Heart right ventricle (tissue), 16 donors: ENCODE results near the gene NEAT1. TPM values are rescaled to one million over a fixed set of nuclear protein-coding genes. Genes with fewer than 3 reads are reported as not detected.

Experiments
- ATAC-seq, 8 donors: fragments of 200-7000 bp; cut with Tn5 transposase; one replicate each; pipeline ENCODE4 v1.9.1; 2020; ENCODE audit warnings: mild to moderate bottlenecking in 8 of 8, moderate library complexity in 8 of 8, moderate number of reproducible peaks in 1 of 8
- DNase-seq, 2 donors: peaks; one replicate each; pipeline ENCODE4 v3.0.0-alpha.2; 2020
- H3K27ac ChIP-seq, 10 donors: fragments of 200-600 bp; sonication (generic) in 2 of 10; one replicate each; pipeline versions ENCODE4 v1.5.0 to v1.8.0; 2020 to 2022; ENCODE audit warnings: mild to moderate bottlenecking in 3 of 10
- H3K27me3 ChIP-seq, 7 donors: fragments of 200-600 bp; one replicate each; pipeline ENCODE4 v1.8.0; 2021 to 2022; ENCODE audit warnings: mild to moderate bottlenecking in 2 of 7
- H3K36me3 ChIP-seq, 9 donors: fragments of 200-600 bp; sonication (generic) in 1 of 9; one replicate each; pipeline versions ENCODE4 v1.5.0 to v1.8.0; 2020 to 2022; ENCODE audit warnings: mild to moderate bottlenecking in 2 of 9
- H3K4me1 ChIP-seq, 9 donors: fragments of 200-600 bp; sonication (generic) in 1 of 9; one replicate each; pipeline versions ENCODE4 v1.5.0 to v1.8.0; 2020 to 2022; ENCODE audit warnings: mild to moderate bottlenecking in 4 of 9
- H3K4me3 ChIP-seq, 10 donors: fragments of 200-600 bp; sonication (generic) in 2 of 10; one replicate each; pipeline versions ENCODE4 v1.5.0 to v1.8.0; 2020 to 2022; ENCODE audit warnings: mild to moderate bottlenecking in 7 of 10, moderate library complexity in 2 of 10
- H3K9me3 ChIP-seq, 11 donors: fragments of 200-600 bp in 10 of 11; sonication (generic) in 2 of 11; one replicate each; pipeline versions ENCODE4 v1.5.0 to v1.8.0; 2013 to 2022; ENCODE audit warnings: mild to moderate bottlenecking in 2 of 11, control low read depth in 1 of 11, moderate library complexity in 1 of 11
- WGBS, 2 donors: extraction: QIAGEN DNeasy Blood & Tissue Kit; methylation state at CpG; one replicate each; pipeline ENCODE4 v1.1.7; 2013; ENCODE audit warnings: inconsistent platforms in 1 of 2; 5-methylcytosine and 5-hydroxymethylcytosine counted together
- intact Hi-C, 10 donors: fragments of 100-400 bp; cut with DNase I; formaldehyde crosslinking; loops; one replicate each; pipeline versions ENCODE4 v1.11.1 to v1.14.2; 2022
- polyA plus RNA-seq, 2 donors: library from polyadenylated mRNA; stranded (reverse); fragments of 200-250 nt; gene quantifications; one replicate each; pipeline ENCODE4 v1.2.3, GENCODE V29; 2013
- total RNA-seq, 10 donors: library from RNA; stranded (reverse); fragmentation: NEBNext Ultra II Directional in 3 of 10; extraction: Animal tissue kit (Norgen Biotek cat#: 25700) in 3 of 10; gene quantifications; one replicate each; pipeline versions ENCODE4 v1.2.1 to v1.2.4, GENCODE V29; 2021 to 2023
- TF ChIP-seq, protein P1 (sequence below), 9 donors: fragments of 200-600 bp; sonication (generic) in 2 of 9; IDR thresholded peaks; one replicate each; pipeline versions ENCODE4 v1.5.0 to v1.8.0; 2021 to 2022; ENCODE audit warnings: antibody characterized with exemption in 9 of 9, mild to moderate bottlenecking in 5 of 9, moderate library complexity in 1 of 9
- donor health status: Arrhythmogenic right ventricular cardiomyopathy.
- donor health status: ischemic (EF 13 %, LVEDD 7.1; RV severe dilation, severe dysfunction).
- donor health status: healthy with polysubstance abuse.
- donor health status: DM: no; HTN: yes; CAD: no.
- donor health status: DM: no; HTN: no; CAD: no.
- donor health status: ischemic (EF 25% LVEDD 6.9; RV normal size, moderate dysfunction).
- donor health status: ischemic (EF 25% LVEDD 5.7; RV mildly dilated, moderate dysfunction).
- donor health status: healthy.
- donor health status: DM: yes; HTN: yes; CAD: no.
- donor health status: Ischemic cardiomyopathy.
- donor health status: ischemic (EF 35%, LVEDD 5.7; RV mildly dilated, moderate dysfunction).
- donor health status: nonischemic (EF 11% LVEDD 7.7; RV severe dilation, severe dysfunction).
- donor health status: DM: yes; HTN: yes; CAD: no.
- donor health status: PGD.
- donor health status: ischemic (EF 29% LVEDD 5.4; RV normal size, mild dysfunction).
- donor health status: nonischemic (EF 23%, LVEDD 6.1; RV moderate dilation, normal function).

The NEAT1 gene
- total and polyA plus RNA-seq, 12 donors = 103 to 1,899 (median 432) TPM

DNA sequence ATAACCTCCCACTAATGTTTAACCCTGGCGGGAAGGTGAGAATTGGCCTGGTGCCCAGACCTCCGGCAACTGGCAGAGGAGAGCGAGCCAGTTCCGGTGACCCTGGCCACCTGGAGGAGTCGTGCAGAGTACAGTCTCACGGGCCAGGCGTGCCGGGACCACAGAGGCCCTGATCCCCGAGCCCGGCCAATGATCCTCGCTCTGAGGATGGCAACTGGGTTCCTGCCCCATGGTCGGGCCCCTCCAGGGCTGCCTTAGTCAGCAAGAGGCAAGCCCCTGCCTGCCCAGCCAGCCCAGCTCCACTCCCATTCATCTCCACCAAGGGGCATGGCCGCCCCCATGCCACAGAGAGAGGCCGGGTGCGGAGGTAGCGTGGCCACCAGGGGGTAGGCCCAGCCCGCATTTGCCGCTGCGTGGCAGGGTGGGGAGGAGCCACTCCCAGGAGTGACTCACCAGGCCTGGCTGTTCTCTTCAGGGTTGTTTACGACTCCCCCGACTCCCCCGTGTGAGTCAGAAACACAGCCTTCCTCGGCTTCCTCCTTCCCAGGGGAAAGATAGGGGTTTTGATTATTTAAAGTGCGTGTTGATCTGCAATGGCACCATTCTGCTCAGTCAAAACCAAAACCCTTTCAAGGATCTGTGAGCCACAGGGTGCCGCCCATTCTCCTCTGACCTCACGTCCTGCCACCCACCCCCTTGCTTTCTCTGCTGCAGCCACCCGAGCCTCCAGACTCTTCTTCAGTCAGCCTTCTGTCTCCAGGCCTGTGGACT lies 40.4 kb upstream of the NEAT1 start, which contains the start of gene SLC25A45:
Gene SLC25A45 (minus strand): TSS at position 614 of the 771 bp plus-strand sequence. CDS start 695 bp downstream, outside the sequence.
- DNase-seq (peak; percentile 90 to 93), ATAC-seq (peak; percentile 89 to 96 (median 94))
- H3K4me3 ChIP-seq = peak within 1 kb of the TSS; percentile 27 to 74 (median 56)
- peaks cover 13 to 74% (median 47%) of the 10 kb centered on the region in 9 donors for H3K4me1 ChIP-seq
- no peaks in the 10 kb centered on the region for H3K27me3 ChIP-seq
- H3K36me3 ChIP-seq = peaks cover 0 to 8% (median 0%) of the 10 kb centered on the region in 9 donors
- H3K9me3 ChIP-seq = no peaks in the 10 kb centered on the region
- whole genome bisulfite sequencing, 2 donors = 0 to 1% methylated on average over 27 of the region's 27 CpGs
- TF ChIP-seq, protein P1, sequence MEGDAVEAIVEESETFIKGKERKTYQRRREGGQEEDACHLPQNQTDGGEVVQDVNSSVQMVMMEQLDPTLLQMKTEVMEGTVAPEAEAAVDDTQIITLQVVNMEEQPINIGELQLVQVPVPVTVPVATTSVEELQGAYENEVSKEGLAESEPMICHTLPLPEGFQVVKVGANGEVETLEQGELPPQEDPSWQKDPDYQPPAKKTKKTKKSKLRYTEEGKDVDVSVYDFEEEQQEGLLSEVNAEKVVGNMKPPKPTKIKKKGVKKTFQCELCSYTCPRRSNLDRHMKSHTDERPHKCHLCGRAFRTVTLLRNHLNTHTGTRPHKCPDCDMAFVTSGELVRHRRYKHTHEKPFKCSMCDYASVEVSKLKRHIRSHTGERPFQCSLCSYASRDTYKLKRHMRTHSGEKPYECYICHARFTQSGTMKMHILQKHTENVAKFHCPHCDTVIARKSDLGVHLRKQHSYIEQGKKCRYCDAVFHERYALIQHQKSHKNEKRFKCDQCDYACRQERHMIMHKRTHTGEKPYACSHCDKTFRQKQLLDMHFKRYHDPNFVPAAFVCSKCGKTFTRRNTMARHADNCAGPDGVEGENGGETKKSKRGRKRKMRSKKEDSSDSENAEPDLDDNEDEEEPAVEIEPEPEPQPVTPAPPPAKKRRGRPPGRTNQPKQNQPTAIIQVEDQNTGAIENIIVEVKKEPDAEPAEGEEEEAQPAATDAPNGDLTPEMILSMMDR (IDR thresholded peaks at IDR 0.05) = peak; percentile 79 to 98 (median 86)
- peak within 1 kb of the TSS; percentile 94 to 99 (median 98) for H3K27ac ChIP-seq
- intact Hi-C loops = loop anchor here in 7 of 10 donors (1.0 to 5.0 kb wide), 8 partner anchors 35 to 130 kb away; no protein-coding TSS in a partner anchor

GRCh38 chr11:65382804-65383368 lies 39.7 kb upstream of the NEAT1 start:
- no peak for ATAC-seq
- intact Hi-C loops = loop anchor here in 7 of 10 donors (1.0 to 5.0 kb wide), 8 partner anchors 34 to 129 kb away; no protein-coding TSS in a partner anchor
- 13 to 18% methylated on average over 12 of the region's 12 CpGs for WGBS, 2 donors
- Histone ChIP-seq H3K36me3 (peaks cover 0 to 8% (median 0%) of the 10 kb centered on the region in 9 donors), H3K27ac (peak overlapping the region; percentile 94 to 99 (median 98)), H3K4me1 (peaks cover 13 to 80% (median 54%) of the 10 kb centered on the region in 9 donors), H3K27me3 (no peaks in the 10 kb centered on the region), H3K9me3 (no peaks in the 10 kb centered on the region), H3K4me3 (peak overlapping the region in 9 of 10 donors; percentile 10 to 74 (median 59))
- TF ChIP-seq, protein P1 (IDR thresholded peaks at IDR 0.05) = no peak
- no peak for DNase-seq

DNA sequence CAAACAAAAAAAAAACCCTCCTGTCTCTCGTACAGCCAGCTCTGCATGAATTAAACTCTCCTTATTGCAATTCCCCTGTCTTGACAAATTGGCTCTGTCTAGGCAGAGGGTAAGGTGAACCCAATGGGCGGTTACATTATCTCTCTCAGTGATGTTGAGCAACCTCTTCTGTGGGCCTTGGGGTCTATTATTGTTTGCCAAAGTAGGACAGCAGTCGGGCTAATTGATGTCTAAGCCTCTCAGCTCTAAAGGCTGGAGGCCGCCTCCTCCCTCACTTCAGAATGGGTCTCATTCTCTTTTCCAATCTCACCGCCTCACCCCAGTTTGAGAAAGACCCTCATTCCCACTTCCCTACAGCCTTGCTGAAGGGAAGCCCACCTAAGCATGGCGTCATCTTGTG lies 38.8 kb upstream of the NEAT1 start:
- TF ChIP-seq, protein P1 (IDR thresholded peaks at IDR 0.05) = no peak
- Histone ChIP-seq H3K4me3 (no peak overlapping the region), H3K36me3 (peaks cover 0 to 14% (median 0%) of the 10 kb centered on the region in 9 donors), H3K9me3 (no peaks in the 10 kb centered on the region), H3K4me1 (peaks cover 13 to 83% (median 63%) of the 10 kb centered on the region in 9 donors), H3K27me3 (no peaks in the 10 kb centered on the region), H3K27ac (peak overlapping the region; percentile 94 to 99 (median 98))
- ATAC-seq (no peak), DNase-seq (no peak)
- 91 to 95% methylated on average over 6 of the region's 6 CpGs for WGBS, 2 donors
- intact Hi-C loops = loop anchor here in 7 of 10 donors (2.0 to 5.0 kb wide), 7 partner anchors 33 to 129 kb away; no protein-coding TSS in a partner anchor

DNA sequence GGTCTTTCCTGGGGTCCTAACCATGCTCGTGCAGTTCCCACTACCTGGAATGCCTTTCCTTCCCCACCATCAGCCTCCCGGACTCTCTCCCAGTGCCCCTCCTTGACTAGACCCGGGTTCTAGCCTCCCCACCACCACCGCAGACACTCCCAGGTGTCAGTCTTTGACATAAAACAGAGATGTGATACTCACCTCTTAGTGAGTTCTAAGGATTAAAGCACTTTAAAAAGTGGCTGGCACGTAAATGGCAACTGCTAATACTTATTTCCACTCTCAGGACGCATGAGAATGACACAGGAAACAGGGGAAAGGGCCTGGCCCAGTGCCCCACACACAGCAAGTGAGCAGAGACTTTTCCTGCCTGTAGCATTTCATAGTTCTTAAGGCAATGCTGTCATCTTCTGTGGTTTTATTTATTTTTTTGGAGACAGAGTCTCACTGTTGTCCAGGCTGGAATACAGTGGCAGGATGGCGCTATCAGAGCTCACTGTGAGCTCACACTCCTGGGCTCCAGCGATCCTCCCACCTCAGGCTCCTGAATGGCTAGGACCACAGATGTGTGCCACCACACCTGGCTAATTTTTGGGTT lies 38.2 kb upstream of the NEAT1 start:
- no peaks in the 10 kb centered on the region for H3K9me3 ChIP-seq

More for the DNA sequence above, 38.2 kb upstream of the NEAT1 start:
- peaks cover 13 to 89% (median 69%) of the 10 kb centered on the region in 9 donors for H3K4me1 ChIP-seq
- H3K27ac ChIP-seq = peak overlapping the region in 9 of 10 donors; percentile 90 to 99 (median 98)
- TF ChIP-seq, protein P1 (IDR thresholded peaks at IDR 0.05) = no peak
- ATAC-seq = no peak
- intact Hi-C loops = loop anchor here in 3 of 10 donors (5.0 kb wide), 3 partner anchors 33 to 128 kb away; no protein-coding TSS in a partner anchor
- WGBS, 2 donors = 50 to 55% methylated on average over 8 of the region's 8 CpGs
- DNase-seq = no peak
- no peak overlapping the region for H3K4me3 ChIP-seq
- H3K36me3 ChIP-seq = peaks cover 0 to 14% (median 0%) of the 10 kb centered on the region in 9 donors
- no peaks in the 10 kb centered on the region for H3K27me3 ChIP-seq
